WTC11 (cell line): ENCODE measurements around the gene ATRX. TPM values are rescaled to one million over a fixed set of nuclear protein-coding genes. Genes with fewer than 3 reads are reported as not detected.
A peak's percentile ranks its signal among the peaks of the same experiment; 100 is the strongest.
"Not testable (repeated sequence)": the region's sequence is repeated elsewhere in the genome, so short reads cannot be mapped to it uniquely, and the experiment has no call there.

Experiments used
- ATAC-seq: fragments of 200-7000 bp; cut with Tn5 transposase; 2 replicates; pipeline ENCODE4 v1.10.0; 2021; ENCODE audit warnings: mild to moderate bottlenecking, moderate library complexity
- CTCF ChIA-PET: fragments of 300-600 bp; sonication (Branson Sonifier 250); formaldehyde crosslinking; loops from one replicate; lab custom pipeline; 2021; ENCODE audit warnings: antibody characterized with exemption; lab: Charles Lee
- POLR2A ChIA-PET: fragments of 350-600 bp; sonication (Branson Sonifier 250); formaldehyde crosslinking; loops from one replicate; lab custom pipeline; 2021; ENCODE audit warnings: antibody characterized with exemption; lab: Charles Lee
- DNase-seq: peaks from one replicate; pipeline ENCODE4 v3.0.0; 2021; ENCODE audit warnings: low spot score
- H3K27ac Mint-ChIP-seq: 2 replicates; pipeline ENCODE4 v1.8.0; 2021; ENCODE audit warnings: mixed read lengths
- H3K27me3 Mint-ChIP-seq: 2 replicates; pipeline ENCODE4 v1.8.0; 2021; ENCODE audit warnings: low read depth, mild to moderate bottlenecking, moderate library complexity, mixed read lengths
- H3K36me3 Mint-ChIP-seq: 2 replicates; pipeline ENCODE4 v1.8.0; 2021; ENCODE audit warnings: mixed read lengths
- H3K4me1 Mint-ChIP-seq: 2 replicates; pipeline ENCODE4 v1.8.0; 2022; ENCODE audit warnings: mixed read lengths
- H3K4me3 Mint-ChIP-seq: 2 replicates; pipeline ENCODE4 v1.8.0; 2021; ENCODE audit warnings: mild to moderate bottlenecking, moderate library complexity, mixed read lengths
- H3K9me3 Mint-ChIP-seq: 2 replicates; pipeline ENCODE4 v1.8.0; 2021; ENCODE audit warnings: mixed read lengths
- ATF6 ChIP-seq: sonication (generic); formaldehyde crosslinking; IDR thresholded peaks from 2 replicates; pipeline ENCODE4 v1.8.1; 2023; ENCODE audit warnings: mild to moderate bottlenecking, missing genetic modification reagents
- ETV6 ChIP-seq: sonication (generic); formaldehyde crosslinking; IDR thresholded peaks from 2 replicates; pipeline ENCODE4 v1.8.1; 2022; ENCODE audit warnings: mild to moderate bottlenecking, missing genetic modification reagents
- FOXP1 ChIP-seq: sonication (generic); formaldehyde crosslinking; IDR thresholded peaks from 2 replicates; pipeline ENCODE4 v1.8.0; 2022; ENCODE audit warnings: missing genetic modification reagents, mild to moderate bottlenecking, moderate library complexity, borderline replicate concordance
- FOXP4 ChIP-seq: sonication (generic); formaldehyde crosslinking; IDR thresholded peaks from 2 replicates; pipeline ENCODE4 v1.8.0; 2022; ENCODE audit warnings: mild to moderate bottlenecking, missing genetic modification reagents
- GABPB1 ChIP-seq: sonication (generic); formaldehyde crosslinking; IDR thresholded peaks from 2 replicates; pipeline ENCODE4 v1.8.1; 2023; ENCODE audit warnings: mild to moderate bottlenecking, missing genetic modification reagents
- HMGXB4 ChIP-seq: sonication (generic); formaldehyde crosslinking; IDR thresholded peaks from 2 replicates; pipeline ENCODE4 v1.8.1; 2023; ENCODE audit warnings: mild to moderate bottlenecking, moderate library complexity, missing genetic modification reagents
- OVOL2 ChIP-seq: fragments of 250-450 bp; sonication (Bioruptor Pico); IDR thresholded peaks from 2 replicates; pipeline ENCODE4 v1.9.0; 2021; ENCODE audit warnings: mild to moderate bottlenecking, borderline replicate concordance
- USF1 ChIP-seq: sonication (generic); formaldehyde crosslinking; IDR thresholded peaks from 2 replicates; pipeline ENCODE4 v1.8.0; 2022; ENCODE audit warnings: mild to moderate bottlenecking, missing genetic modification reagents
- ZNF317 ChIP-seq: sonication (generic); formaldehyde crosslinking; IDR thresholded peaks from 2 replicates; pipeline ENCODE4 v1.8.1; 2023; ENCODE audit warnings: low read depth, mild to moderate bottlenecking, moderate library complexity, missing genetic modification reagents, borderline replicate concordance
- ZNF416 ChIP-seq: fragments of 250-450 bp; sonication (Bioruptor Pico); IDR thresholded peaks from 2 replicates; pipeline ENCODE4 v1.9.0; 2021; ENCODE audit warnings: mild to moderate bottlenecking, inconsistent platforms
- ZNF671 ChIP-seq: fragments of 250-450 bp; sonication (Bioruptor Pico); IDR thresholded peaks from 2 replicates; pipeline ENCODE4 v1.8.0; 2021; ENCODE audit warnings: mild to moderate bottlenecking
- total RNA-seq: library from RNA; stranded (reverse); gene quantifications from 3 replicates; pipeline ENCODE4 v1.2.3, GENCODE V29; 2021
- TF ChIP-seq, protein P1 (sequence below): sonication (generic); formaldehyde crosslinking; IDR thresholded peaks from 2 replicates; pipeline ENCODE4 v1.8.1; 2022; ENCODE audit warnings: mild to moderate bottlenecking, moderate library complexity, missing genetic modification reagents
- TF ChIP-seq, protein P2 (sequence below): fragments of 250-450 bp; sonication (Bioruptor Pico); IDR thresholded peaks from 2 replicates; pipeline ENCODE4 v1.9.0; 2021; ENCODE audit warnings: mild to moderate bottlenecking, borderline replicate concordance
- TF ChIP-seq, protein P3 (sequence below): sonication (generic); formaldehyde crosslinking; IDR thresholded peaks from 2 replicates; pipeline ENCODE4 v1.8.0; 2022; ENCODE audit warnings: missing genetic modification reagents

ATRX gene
- total RNA-seq, 1 experiment from 2014 or later, result 96.6 TPM

- TF ChIP-seq USF1 (no peak), ZNF416 (no peak)
- TF ChIP-seq, protein P1, sequence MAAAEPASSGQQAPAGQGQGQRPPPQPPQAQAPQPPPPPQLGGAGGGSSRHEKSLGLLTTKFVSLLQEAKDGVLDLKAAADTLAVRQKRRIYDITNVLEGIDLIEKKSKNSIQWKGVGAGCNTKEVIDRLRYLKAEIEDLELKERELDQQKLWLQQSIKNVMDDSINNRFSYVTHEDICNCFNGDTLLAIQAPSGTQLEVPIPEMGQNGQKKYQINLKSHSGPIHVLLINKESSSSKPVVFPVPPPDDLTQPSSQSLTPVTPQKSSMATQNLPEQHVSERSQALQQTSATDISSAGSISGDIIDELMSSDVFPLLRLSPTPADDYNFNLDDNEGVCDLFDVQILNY (CRISPR knock-in tag), result no peak
Observed at GRCh38 chrX:77691916-77692315, 94.1 kb downstream of the ATRX start (continued).

DNA sequence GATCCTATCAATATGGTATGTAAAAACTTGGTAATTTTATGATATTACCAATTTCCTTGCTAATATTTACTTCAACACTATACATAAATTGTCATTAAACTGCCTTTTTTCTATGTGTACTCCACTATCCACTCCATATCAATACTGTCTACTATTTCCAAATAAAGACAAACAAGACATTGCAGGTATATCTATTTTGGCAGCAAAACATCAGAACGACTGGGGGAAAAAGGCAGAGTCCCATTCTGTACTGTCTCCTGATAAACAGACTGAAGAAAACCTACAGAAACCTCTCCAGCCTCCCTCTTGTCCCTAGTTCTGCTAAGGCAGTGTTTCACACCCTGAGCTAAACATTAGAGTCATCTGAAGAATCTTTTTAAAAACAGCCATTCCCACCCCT lies 96.6 kb downstream of the ATRX start:
- POLR2A ChIA-PET, result no interaction called here

GRCh38 chrX:77685683-77686082 lies 100.3 kb downstream of the ATRX start:
- H3K4me1 Mint-ChIP-seq, H3K9me3 Mint-ChIP-seq, H3K27me3 Mint-ChIP-seq, CTCF ChIA-PET, H3K4me3 Mint-ChIP-seq, DNase-seq, POLR2A ChIA-PET, ATAC-seq, H3K27ac Mint-ChIP-seq: not testable (repeated sequence)
- peaks cover 43% of the 10 kb centered on the region for H3K36me3 Mint-ChIP-seq

More for the DNA sequence above, 96.6 kb downstream of the ATRX start:
- ATAC-seq (no peak), DNase-seq (no peak)
- Mint-ChIP-seq H3K36me3 (peaks cover 21% of the 10 kb centered on the region), H3K9me3 (no peaks in the 10 kb centered on the region), H3K27ac (0 out of 2 replicates have a peak overlapping the region, but pooled peaks have one; percentile 8), H3K4me1 (no peaks in the 10 kb centered on the region)
- CTCF ChIA-PET, result no interaction called here
- TF ChIP-seq GABPB1 (CRISPR knock-in tag), result no peak
- TF ChIP-seq, protein P2, sequence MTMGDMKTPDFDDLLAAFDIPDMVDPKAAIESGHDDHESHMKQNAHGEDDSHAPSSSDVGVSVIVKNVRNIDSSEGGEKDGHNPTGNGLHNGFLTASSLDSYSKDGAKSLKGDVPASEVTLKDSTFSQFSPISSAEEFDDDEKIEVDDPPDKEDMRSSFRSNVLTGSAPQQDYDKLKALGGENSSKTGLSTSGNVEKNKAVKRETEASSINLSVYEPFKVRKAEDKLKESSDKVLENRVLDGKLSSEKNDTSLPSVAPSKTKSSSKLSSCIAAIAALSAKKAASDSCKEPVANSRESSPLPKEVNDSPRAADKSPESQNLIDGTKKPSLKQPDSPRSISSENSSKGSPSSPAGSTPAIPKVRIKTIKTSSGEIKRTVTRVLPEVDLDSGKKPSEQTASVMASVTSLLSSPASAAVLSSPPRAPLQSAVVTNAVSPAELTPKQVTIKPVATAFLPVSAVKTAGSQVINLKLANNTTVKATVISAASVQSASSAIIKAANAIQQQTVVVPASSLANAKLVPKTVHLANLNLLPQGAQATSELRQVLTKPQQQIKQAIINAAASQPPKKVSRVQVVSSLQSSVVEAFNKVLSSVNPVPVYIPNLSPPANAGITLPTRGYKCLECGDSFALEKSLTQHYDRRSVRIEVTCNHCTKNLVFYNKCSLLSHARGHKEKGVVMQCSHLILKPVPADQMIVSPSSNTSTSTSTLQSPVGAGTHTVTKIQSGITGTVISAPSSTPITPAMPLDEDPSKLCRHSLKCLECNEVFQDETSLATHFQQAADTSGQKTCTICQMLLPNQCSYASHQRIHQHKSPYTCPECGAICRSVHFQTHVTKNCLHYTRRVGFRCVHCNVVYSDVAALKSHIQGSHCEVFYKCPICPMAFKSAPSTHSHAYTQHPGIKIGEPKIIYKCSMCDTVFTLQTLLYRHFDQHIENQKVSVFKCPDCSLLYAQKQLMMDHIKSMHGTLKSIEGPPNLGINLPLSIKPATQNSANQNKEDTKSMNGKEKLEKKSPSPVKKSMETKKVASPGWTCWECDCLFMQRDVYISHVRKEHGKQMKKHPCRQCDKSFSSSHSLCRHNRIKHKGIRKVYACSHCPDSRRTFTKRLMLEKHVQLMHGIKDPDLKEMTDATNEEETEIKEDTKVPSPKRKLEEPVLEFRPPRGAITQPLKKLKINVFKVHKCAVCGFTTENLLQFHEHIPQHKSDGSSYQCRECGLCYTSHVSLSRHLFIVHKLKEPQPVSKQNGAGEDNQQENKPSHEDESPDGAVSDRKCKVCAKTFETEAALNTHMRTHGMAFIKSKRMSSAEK (CRISPR knock-in tag), result no peak
- TF ChIP-seq, all 79 proteins: peak for 0
- no peak overlapping the region for H3K4me3 Mint-ChIP-seq
- no peaks in the 10 kb centered on the region for H3K27me3 Mint-ChIP-seq

- no peak overlapping the region for H3K27ac Mint-ChIP-seq
- CTCF ChIA-PET, result interaction anchor here (1.7 kb wide), 1 partner anchor 97 kb away, joined by 3 read pairs; no protein-coding TSS in a partner anchor
- no peak for ATAC-seq
- POLR2A ChIA-PET, result no interaction called here
- peaks cover 24% of the 10 kb centered on the region for H3K36me3 Mint-ChIP-seq
- H3K4me3 Mint-ChIP-seq, result no peak overlapping the region
- 0 out of 2 replicates have a peak, but pooled peaks cover 6% of the 10 kb centered on the region for H3K4me1 Mint-ChIP-seq
- no peak for DNase-seq
- no peaks in the 10 kb centered on the region for H3K27me3 Mint-ChIP-seq
- H3K9me3 Mint-ChIP-seq, result no peaks in the 10 kb centered on the region
- TF ChIP-seq ZNF671 (CRISPR knock-in tag) (no peak), OVOL2 (CRISPR knock-in tag) (no peak), FOXP1 (no peak), ETV6 (CRISPR knock-in tag) (no peak), HMGXB4 (no peak), FOXP4 (CRISPR knock-in tag) (no peak), ZNF317 (CRISPR knock-in tag) (no peak), ATF6 (CRISPR knock-in tag) (no peak)
- TF ChIP-seq, protein P3, sequence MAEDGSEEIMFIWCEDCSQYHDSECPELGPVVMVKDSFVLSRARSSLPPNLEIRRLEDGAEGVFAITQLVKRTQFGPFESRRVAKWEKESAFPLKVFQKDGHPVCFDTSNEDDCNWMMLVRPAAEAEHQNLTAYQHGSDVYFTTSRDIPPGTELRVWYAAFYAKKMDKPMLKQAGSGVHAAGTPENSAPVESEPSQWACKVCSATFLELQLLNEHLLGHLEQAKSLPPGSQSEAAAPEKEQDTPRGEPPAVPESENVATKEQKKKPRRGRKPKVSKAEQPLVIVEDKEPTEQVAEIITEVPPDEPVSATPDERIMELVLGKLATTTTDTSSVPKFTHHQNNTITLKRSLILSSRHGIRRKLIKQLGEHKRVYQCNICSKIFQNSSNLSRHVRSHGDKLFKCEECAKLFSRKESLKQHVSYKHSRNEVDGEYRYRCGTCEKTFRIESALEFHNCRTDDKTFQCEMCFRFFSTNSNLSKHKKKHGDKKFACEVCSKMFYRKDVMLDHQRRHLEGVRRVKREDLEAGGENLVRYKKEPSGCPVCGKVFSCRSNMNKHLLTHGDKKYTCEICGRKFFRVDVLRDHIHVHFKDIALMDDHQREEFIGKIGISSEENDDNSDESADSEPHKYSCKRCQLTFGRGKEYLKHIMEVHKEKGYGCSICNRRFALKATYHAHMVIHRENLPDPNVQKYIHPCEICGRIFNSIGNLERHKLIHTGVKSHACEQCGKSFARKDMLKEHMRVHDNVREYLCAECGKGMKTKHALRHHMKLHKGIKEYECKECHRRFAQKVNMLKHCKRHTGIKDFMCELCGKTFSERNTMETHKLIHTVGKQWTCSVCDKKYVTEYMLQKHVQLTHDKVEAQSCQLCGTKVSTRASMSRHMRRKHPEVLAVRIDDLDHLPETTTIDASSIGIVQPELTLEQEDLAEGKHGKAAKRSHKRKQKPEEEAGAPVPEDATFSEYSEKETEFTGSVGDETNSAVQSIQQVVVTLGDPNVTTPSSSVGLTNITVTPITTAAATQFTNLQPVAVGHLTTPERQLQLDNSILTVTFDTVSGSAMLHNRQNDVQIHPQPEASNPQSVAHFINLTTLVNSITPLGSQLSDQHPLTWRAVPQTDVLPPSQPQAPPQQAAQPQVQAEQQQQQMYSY (CRISPR knock-in tag), result no peak
Observed at GRCh38 chrX:77679144-77679543, 106.9 kb downstream of the ATRX start.
